ENCODE measurements around the gene MELTF.

The MELTF gene

DNA sequence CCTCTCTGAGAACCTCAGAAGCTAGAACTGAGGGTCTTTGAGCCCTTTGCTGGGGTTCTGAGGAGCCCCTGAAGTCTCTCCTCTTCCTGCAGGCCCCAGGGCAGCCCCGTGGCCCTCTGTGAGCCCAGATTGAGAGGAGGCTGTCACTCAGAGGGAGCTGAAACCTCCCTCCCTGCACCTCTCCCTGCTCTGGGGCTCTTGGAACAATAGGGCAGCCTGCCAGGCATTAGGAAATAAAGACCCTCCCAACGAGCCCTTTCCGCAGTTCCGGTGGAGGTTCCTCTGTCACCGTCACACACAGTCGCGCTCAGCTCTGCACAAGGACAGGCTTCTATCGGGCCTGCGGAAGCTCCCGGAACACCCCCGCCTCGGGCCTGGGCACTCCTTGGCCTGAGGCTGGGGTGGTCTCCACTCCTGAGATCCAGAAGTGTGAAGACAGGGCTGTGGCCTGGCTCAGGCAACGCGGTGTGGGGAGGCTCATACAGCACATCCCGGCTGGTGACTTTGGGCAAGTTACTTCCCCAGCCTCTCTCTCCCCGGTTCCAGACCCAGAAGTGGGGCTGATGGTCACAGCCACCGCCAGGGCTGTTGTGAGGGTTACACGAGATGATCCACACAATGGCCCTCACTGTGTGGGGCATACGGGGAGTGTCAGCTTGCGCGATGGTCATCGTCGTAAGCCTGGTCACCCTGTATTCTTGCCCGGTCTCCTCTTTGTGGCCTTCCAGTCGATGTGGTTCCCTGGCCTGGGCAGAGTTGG is 17.7 kb downstream of the MELTF start:
- FAIRE-seq (no peak), DNase-seq (ENCODE audit: insufficient read length, low spot score) (no peak)

DNA sequence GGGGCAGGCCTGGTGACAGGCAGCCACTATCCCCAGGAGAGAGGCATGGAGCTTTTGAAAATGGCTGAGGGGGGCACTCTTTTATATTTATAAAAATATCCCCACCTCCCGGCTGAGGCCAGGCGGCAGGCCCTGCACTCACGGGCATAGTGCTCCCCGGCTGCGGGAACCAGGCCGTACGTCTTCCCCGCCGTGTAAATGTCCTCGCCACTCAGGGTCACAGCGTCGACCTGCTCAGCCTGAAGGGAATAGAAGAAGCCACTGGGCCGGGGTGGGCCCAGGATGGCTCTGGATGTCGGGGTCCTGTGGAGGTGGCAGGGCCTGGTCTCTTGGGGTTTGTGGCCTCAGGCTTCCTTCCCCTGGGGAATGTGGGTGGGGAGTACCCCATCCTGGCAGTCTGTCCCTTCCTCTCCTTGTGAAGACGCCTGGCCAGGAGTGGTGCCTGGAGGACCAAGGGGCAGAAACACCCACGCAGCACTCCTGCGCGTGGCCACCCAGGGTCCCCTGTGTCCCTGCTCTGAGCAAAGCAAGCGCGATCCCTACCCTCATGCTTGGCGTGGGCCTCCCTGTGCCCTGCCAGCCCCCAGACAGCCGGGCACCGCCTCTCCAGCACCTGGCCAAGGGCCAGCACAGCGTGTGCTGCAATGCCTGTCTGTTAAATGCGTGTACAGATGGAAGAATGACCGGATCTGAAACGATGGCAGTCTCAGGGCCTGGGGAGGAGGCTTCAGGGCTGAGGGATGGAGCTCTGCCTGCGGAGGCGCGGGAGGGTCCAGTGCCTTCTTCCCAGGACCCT is 18.9 kb downstream of the MELTF start:
- FAIRE-seq (no peak), DNase-seq (ENCODE audit: insufficient read length, low spot score) (no peak)

DNA sequence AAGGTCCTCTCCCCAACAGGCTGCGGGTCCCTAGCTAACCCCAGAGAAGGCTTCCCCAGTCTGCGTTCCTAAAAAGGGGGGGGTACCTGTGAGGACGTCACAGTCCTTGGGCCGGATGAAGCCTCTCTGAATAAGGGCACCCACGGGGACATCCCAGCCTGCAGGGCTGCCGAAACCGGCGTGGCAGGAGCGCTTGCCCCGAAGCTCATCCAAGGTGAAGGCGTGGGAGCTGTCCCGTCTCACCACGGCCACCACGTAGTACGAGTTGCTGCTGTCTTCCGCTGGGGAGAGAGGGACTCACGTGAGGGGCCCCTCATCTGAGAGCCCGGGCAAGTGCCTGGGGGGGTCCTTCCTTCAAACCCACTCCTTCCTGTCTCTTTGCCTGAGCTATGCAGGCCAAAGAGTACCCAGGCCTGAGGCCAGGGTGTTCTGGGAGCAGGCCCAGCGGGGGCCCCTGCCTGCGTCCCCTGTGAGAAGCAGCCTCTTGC is 20.0 kb downstream of the MELTF start:
- DNase-seq (ENCODE audit: insufficient read length, low spot score) (no peak), FAIRE-seq (no peak)

DNA sequence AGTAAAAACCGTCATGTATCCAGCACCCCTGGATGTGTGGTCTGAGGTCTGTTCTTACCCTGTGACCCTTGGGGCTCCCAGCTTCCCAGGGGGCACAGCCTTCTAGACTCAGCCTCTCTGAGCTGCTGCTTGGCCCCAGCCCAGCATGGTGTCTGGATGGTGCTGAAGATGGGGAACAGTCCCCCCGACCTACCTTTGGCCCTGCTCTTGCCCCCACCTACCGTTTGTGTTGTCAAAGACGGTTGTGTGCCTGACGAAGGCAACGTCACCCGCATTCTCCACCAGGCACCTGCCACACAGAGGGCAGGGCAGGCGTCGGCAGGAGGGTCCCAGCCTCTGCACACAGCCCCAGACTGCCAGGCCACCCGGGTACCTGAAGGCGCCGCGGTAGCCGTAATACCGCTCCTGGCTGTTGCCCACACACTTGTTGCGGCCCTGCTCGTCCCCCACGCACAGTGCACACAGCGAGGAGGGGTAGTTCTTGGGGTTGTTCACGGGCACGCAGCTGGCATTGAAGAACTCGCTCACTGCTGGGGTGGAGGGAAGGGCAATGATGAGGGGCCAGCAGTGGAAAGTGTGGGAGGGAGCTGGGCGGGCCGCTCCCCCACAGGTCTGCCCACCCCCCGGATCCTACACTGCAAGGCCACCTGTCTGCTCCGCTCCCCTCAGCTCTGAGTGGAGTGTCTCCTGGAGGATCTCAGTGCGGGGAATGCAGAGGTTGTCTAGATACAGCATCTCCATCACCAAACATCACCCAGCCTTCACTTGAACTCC is 21.0 kb downstream of the MELTF start:
- DNase-seq (ENCODE audit: insufficient read length, low spot score), result no peak
- FAIRE-seq, result no peak

DNA sequence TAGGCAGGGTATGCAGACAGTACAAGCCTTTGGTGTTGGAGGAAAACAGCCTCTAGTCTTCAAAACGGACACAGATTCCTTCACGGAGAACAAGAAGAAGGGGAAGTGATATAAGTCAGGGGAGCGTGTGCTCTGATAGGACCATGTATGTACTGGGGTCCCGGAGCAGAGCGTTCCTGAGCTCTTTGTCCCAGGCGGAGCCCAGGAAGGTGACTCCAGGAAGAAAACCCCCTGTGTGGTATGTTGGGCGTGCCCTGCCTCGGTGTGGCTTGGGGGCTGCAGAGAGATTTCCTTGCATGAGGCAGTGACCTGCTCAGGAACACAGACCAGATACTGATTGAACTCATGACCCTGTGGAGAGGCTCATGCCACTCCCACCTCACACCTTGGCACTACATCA is 21.7 kb downstream of the MELTF start:
- DNase-seq (ENCODE audit: insufficient read length, low spot score), result no peak
- FAIRE-seq, result no peak

DNA sequence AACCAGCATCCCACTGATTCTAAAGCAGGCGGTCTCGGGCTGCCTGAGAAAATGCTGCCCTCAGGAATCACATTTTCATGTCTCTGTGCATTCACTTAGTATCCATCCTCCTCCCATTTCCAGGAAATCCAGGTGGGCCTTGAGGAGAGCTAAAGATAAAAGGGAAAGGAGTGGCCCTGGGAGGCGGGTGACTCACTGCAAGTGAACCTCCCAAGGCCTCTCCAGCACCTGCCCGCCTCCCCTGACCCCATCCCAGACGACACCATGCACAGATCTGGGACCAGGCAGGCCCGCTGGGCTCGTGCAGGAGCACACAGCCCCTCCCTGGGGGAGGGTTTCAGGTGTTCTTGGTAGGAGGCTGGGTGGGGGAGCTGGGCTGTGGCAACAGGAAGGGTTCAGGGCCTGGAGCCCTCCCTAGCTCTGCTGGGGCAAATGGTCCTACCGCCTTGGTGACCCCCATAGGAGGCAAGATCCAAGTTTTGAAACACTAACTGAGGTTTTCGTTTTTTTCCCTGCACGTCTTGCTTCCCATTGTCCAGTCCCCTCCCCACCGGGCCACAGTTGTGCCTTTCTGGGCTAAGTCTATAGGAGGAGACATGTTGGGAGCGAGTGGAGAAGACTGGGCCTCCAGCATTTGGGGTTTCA is 22.2 kb downstream of the MELTF start:
- DNase-seq (ENCODE audit: insufficient read length, low spot score) (no peak), FAIRE-seq (no peak)

DNA sequence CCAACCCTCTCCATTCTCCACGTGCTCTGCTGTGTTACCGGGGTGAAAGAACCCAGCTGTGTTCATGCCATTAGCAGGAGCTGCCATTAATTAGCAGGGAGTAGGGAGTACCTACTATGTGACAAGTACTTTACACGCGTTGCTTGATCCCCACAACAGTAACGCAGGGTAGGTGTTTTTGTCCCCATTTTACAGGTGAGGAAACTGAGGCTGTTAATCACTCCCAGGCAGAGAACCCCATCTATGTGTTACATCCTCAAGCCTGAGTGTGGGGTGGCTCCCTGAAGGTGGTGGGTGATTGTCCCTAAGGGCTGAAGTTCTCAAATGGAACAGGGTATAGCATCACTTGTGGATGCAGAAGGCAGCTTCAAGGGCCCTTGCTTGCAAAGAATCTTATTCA is 22.8 kb downstream of the MELTF start:
- FAIRE-seq (no peak), DNase-seq (ENCODE audit: insufficient read length, low spot score) (no peak)

DNA sequence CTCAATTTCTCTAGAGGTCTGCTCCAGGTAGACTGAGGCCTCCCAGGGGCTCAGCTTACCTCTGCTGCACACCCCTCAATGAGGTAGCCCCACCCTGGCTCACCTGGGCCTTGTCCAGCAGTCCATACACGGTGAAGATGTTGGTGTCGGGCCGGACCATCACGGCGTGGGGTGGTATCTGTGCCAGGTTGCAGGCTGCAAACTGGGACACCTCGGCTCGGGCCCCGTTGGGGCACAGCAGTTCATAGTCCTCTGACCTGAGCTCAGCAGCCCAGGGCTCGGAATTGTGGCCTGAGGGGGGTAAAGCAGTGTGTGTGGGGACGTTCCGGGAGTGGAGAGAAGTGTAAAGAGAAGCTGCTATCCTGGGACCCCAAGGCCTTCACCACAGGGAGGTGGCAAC is 23.2 kb downstream of the MELTF start:
- DNase-seq (ENCODE audit: insufficient read length, low spot score) (no peak), FAIRE-seq (no peak)

DNA sequence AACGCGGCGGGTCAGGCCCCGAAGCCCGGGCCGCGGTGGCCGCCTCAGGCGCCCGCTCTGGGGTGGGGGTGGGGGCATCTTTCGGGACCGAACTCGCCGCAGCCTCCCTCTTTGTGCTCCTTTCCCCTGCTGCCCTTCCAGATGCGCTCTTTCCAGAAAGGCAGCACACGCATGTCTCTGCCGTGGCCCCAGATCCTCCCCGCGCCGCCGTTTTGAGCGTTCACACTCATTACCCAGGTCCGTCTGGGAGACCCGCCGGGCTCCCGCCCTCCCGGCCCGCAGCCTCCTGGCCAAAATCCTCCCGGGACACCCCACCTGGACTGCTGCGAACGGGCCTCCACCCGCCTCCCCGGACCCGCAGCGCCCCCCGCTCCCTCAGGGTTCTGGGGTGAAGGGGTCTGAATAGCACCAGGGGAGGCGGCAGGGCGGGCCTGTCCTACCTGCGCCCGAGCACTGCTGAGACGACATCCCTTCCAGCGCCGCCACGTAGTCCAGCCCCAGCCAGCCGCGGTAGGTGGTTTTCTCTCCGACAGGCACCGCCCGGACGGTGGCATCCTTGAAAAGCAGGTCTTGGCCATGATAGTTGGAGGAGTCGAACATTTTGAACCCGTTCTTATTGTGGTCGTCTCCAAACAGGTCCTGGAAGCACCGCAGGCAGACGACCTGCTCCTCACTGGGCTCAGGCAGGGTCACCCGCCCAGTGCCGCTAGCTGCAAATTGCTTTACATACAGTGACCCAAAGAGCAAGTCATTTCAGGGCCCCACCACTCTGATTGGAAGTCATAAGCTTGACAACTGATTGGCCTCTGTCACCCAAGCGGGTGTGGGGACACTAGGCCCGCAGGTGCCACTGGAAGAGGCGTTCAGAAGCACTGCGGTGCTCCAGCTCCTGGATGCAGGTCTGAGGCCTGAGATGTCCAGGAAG is 25.9 kb downstream of the MELTF start:
- DNase-seq (ENCODE audit: insufficient read length, low spot score), result peak; percentile 73
- peak; percentile 51 for FAIRE-seq

DNA sequence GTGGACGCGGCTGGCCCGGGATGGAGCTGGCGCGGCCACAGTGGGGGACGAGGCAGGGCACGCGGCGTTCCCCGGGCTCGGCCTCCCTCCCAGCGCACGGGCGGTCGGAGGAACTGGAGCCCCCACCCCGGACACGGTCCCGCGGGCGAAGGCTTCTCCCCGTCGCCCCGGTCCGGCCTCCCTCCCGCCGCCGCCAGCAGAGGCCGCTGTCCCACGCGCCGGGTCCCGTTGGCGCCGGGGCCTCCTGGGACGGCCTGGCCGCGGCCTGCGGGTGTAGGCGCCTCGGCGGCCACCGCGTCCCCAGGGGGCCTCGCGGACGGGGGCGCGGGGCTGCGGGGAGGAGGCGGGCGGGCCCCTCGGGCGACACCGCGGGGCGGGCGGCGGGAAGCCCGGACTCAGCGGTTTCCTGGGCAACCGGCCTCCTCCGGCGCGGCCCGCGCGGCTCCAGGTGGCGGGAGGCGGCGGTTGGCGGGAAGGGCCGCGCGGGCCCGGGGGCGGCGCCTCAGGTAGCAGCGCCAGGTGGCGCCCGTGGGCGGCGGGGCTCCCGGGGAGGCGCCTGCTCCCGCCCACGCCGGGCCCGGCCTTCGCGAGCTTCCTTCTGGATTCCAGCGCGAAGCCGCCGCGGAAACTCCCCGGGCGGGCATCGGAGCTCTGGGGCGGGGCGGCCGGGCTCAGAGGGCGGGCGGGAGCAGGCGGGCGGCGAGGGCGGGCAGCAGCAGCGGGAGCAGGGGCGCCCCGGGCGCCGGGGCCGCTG is 26.7 kb downstream of the MELTF start:
- FAIRE-seq (no peak), DNase-seq (ENCODE audit: insufficient read length, low spot score) (peak; percentile 98)

DNA sequence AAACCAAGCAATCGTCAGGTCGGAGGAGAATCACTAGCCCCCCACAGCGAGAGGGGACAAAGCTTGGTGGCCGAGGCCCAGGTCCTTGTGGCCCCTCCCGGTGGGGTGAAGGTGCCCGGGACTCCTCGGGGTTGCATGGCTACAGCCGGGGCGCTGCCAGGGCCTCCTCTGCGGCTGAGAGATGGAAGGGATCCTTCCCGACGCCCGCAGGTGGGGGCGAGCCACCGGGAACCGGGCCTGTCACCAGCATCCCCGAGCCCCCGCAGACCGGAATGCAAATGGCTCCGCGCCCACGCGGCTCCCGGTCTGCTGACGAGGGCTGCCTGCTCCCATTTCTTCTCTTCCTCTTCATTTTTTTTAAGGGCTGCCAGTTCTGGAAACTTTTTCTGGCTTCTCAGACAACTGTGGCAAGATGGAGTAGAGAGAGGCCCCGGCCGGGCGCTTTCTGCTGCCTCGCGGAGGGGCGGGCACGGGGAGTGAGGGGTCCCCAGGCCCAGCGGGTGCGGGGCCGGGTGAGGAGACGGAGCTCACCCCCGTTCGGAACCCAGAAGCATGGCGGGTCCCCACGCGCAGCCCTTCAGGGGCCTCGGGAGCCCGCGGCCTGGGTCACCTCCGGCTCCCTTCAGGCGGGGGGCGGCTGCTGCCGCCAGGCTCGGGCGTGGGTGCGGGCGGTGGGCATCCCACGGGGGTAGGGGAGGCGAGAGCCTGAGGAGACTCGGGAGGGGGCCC is 27.5 kb downstream of the MELTF start:
- FAIRE-seq (no peak), DNase-seq (ENCODE audit: insufficient read length, low spot score) (no peak)

DNA sequence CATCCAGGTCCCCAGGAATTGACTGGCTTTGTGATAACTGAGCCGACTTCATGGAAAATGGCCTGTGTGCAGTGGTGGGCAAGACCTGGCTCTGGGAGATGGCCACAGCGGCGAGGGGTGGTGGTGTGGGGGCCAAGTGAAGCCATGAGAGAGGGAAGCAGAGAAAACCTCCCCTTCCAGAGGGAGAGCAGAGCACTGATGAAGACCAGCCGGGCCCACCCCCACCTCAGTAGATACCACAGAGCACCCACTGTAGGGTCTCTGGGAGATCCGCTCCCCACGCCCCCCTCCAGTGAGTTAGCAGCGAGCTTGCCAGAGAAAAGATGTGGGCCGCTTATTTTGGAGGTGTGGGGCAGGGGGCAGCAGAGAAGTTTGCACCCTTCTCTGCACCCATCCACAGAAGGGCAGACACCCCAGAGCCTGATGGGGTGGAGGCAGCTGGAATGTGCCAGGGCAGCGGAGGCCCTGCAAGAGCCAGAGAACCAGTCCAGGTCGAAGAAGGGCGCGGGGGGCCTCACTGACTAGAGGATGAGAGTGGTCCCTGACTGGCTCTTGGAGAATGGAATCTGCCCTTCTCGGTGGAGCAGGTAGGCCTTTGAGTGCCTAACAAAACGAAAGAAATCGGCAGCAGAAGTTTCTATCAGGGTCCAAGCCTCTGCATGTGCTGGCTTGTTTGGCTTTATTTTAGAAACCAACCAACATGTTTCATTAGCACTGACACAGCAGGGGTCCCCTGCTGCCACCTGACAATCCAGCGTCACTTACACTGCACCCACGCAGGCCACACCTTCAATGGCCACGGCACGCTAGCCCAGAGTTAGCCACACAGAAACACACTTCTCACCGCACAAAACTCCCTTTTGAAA is 28.3 kb downstream of the MELTF start:
- DNase-seq (ENCODE audit: insufficient read length, low spot score), result no peak

DNA sequence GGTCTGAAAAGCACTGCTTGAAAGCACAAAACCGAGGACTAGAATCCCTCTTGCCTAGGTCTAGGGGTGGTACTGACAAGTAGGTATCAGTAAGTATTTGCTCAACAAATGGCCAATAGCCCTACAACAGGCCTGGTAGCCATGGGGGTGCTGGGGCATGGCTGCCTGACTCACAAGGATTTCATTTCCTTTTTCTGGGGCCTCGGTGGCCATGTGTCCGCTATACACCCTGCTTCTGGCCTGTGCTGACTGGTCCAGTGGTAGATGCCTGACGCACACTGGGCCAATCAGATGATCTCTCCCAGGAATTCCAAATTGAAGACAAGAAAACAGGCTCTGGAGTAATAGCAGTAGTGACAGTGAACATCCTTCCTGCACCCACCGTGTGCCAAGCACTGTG is 29.4 kb downstream of the MELTF start:
- no peak for FAIRE-seq

More for the DNA sequence above, 28.3 kb downstream of the MELTF start:
- no peak for FAIRE-seq

DNA sequence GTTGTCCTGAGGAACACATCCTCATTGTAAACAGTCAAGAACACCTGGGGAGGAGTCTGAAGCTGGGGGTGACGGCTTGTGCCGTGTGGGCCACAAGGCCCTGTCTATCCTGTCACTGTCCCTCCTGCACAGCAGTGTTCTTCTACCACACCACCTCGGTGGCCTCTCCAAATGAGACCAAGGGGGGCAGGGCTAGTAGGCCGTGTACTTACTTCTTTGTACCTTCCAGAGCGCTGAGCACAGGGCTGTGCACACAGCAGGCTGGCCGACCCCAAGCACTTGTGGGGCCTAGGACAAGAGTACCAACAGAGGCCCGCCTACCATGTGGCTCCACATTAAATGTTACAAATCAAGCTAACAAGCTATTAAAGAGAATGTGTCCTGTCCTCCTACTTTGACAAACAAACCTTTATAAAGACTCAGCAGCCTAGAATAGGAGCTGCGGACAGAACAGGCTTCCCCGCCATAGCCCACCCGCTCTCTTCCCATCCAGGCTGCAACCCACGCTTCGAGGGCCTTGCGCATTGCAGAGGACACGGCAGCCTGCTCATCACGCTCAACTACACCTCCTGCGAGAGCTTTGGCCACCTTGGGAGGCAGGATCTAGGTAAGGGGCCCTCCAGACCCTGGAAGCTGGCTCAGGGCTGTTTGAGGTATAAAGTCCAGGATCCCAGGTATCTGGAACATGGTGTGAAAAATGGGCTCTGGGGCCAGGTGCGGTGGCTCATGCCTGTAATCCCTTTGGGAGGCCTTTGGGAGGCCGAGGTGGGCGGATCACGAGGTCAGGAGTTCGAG is 30.5 kb downstream of the MELTF start:
- DNase-seq (ENCODE audit: insufficient read length, low spot score), result no peak
- FAIRE-seq, result no peak

More for the DNA sequence above, 29.4 kb downstream of the MELTF start:
- no peak for DNase-seq (ENCODE audit: insufficient read length, low spot score)

DNA sequence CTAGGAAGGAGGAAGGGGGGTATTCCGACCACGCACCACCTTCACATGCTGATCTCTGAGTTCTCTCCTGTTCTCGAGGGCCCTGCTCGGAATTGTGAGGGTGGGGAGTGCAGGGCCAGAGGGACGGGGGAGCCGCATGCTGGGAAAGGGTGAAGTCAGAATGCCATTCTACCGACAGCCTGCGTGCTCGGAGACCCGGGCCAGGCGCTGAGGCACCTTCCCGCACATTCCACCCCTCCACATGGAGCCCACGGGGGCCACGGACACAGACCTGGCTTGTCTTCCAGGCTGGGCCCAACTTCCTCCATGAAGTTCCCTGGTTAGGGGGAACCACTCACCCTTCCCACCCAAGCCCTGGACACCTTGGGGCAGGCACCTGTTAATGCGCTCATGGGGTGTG is 32.3 kb downstream of the MELTF start:
- DNase-seq (ENCODE audit: insufficient read length, low spot score), result no peak
- FAIRE-seq, result no peak

DNA sequence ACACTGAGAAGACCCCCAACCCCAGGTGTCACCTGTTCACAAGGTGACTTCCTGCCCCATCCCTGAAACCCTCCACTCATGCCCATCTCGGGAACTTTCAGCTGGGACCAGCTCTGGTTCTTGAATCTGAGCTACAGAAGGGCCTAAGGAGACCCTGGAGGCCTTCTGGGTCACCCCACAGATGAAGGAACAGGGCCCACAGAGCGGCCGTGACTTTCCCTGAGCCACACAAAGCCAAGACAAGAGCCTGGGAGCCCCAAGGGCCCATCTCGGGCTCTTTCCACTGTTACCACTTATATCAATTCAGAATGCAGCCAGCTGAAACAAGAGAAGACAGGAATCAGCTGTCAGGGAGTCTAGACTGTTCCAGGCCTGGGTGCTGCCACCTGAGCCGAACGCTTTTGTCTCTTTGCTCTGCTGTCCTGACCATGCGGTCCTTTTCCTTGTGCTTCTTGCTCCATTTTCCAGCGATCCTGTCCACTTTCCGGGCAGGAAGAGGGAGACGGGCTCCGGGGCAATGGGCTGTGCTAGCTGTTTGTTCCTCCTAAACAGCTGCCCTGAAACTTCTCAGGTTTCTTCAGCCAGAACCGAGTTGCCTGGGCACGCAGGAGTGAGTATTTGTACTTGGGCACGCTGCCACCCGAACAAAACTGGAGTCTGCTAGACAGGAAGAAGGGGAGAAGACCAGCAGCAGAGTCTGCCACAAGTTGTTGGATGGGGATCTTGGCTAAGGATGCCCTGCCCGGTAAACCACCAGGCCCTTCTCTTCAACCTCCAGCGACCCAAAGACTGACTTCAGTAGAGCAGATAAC is 33.0 kb downstream of the MELTF start:
- FAIRE-seq (no peak), DNase-seq (ENCODE audit: insufficient read length, low spot score) (no peak)
